Activated B cell treated with CpG ODN at 0.5 μM for 24 hours (primary cell): ENCODE data around the gene ADCK1. TPM values are rescaled to one million over a fixed set of nuclear protein-coding genes. Genes with fewer than 3 reads are reported as not detected.

Source experiments
- ATAC-seq: fragments of 200-7000 bp; cut with Tn5 transposase; one replicate; pipeline ENCODE4 v1.10.0; 2021; ENCODE audit warnings: low read depth, mild to moderate bottlenecking, moderate library complexity
- CTCF ChIA-PET: fragments of 350-600 bp; sonication (Branson Sonifier 250); formaldehyde crosslinking; loops from one replicate; lab custom pipeline; 2021; ENCODE audit warnings: antibody characterized with exemption; lab: Charles Lee
- POLR2A ChIA-PET: fragments of 350-600 bp; sonication (Branson Sonifier 250); formaldehyde crosslinking; loops from one replicate; lab custom pipeline; 2021; ENCODE audit warnings: antibody characterized with exemption; lab: Charles Lee
- DNase-seq: peaks from one replicate; pipeline ENCODE4 v3.0.0; 2022
- H3K27ac Mint-ChIP-seq: one replicate; pipeline ENCODE4 v1.8.0; 2020; ENCODE audit warnings: mixed read lengths
- H3K27me3 Mint-ChIP-seq: one replicate; pipeline ENCODE4 v1.8.0; 2021; ENCODE audit warnings: mixed read lengths
- H3K36me3 Mint-ChIP-seq: one replicate; pipeline ENCODE4 v1.8.0; 2021; ENCODE audit warnings: low read depth, mixed read lengths
- H3K4me1 Mint-ChIP-seq: one replicate; pipeline ENCODE4 v1.8.0; 2021; ENCODE audit warnings: mixed read lengths
- H3K4me3 Mint-ChIP-seq: one replicate; pipeline ENCODE4 v1.8.0; 2020; ENCODE audit warnings: mild to moderate bottlenecking, mixed read lengths
- H3K9me3 Mint-ChIP-seq: one replicate; pipeline ENCODE4 v1.8.0; 2020; ENCODE audit warnings: mixed read lengths
- intact Hi-C: fragments of 100-400 bp; cut with micrococcal nuclease; formaldehyde crosslinking; loops from one replicate; pipeline ENCODE4 v1.15.1; 2024
- total RNA-seq: library from RNA; stranded (reverse); gene quantifications from 2 replicates; pipeline ENCODE4 v1.2.3, GENCODE V29; 2022
- TF ChIP-seq, protein P1 (sequence below): fragments of 200-600 bp; IDR thresholded peaks from one replicate; pipeline ENCODE4 v1.8.0; 2022; ENCODE audit warnings: antibody characterized with exemption, mild to moderate bottlenecking

ADCK1 gene
- total RNA-seq, 1 donor from 2014 or later, result 8.6 TPM

DNA sequence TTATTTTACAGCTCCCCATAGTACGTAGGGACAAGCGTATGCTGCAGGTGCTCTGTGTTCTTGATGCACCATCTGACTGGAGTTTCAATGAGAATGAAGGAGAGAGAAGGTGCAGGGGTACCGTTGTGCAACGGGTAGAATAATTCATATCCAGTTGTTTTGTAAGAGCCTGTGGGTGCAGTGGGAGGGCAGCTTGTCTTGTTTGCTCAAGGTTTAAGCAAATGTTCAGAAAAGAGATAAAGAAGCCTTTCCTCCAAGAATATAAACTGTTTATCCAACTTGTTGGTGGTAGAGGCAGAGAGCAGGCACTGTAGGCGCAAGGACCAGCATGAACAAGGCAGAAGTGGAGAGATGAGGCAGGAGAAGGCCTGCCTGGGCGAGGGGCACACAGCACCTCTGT is 64.2 kb downstream of the ADCK1 start:
- TF ChIP-seq, protein P1, sequence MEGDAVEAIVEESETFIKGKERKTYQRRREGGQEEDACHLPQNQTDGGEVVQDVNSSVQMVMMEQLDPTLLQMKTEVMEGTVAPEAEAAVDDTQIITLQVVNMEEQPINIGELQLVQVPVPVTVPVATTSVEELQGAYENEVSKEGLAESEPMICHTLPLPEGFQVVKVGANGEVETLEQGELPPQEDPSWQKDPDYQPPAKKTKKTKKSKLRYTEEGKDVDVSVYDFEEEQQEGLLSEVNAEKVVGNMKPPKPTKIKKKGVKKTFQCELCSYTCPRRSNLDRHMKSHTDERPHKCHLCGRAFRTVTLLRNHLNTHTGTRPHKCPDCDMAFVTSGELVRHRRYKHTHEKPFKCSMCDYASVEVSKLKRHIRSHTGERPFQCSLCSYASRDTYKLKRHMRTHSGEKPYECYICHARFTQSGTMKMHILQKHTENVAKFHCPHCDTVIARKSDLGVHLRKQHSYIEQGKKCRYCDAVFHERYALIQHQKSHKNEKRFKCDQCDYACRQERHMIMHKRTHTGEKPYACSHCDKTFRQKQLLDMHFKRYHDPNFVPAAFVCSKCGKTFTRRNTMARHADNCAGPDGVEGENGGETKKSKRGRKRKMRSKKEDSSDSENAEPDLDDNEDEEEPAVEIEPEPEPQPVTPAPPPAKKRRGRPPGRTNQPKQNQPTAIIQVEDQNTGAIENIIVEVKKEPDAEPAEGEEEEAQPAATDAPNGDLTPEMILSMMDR, result no peak
- Mint-ChIP-seq H3K4me3 (no peak overlapping the region), H3K27me3 (no peaks in the 10 kb centered on the region), H3K9me3 (peaks cover 6% of the 10 kb centered on the region), H3K36me3 (peaks cover 22% of the 10 kb centered on the region), H3K27ac (no peak overlapping the region), H3K4me1 (no peaks in the 10 kb centered on the region)
- intact Hi-C loops, result loop anchor here (5.0 kb wide), 1 partner anchor 983 kb away; no protein-coding TSS in a partner anchor
- ChIA-PET CTCF (interaction anchor here (1.5 kb wide), 1 partner anchor 735 kb away, joined by 5 read pairs; no protein-coding TSS in a partner anchor), POLR2A (interaction anchor here (0.7 kb wide), 1 partner anchor 41 kb away, joined by 4 read pairs; no protein-coding TSS in a partner anchor)
- DNase-seq (no peak), ATAC-seq (no peak)

DNA sequence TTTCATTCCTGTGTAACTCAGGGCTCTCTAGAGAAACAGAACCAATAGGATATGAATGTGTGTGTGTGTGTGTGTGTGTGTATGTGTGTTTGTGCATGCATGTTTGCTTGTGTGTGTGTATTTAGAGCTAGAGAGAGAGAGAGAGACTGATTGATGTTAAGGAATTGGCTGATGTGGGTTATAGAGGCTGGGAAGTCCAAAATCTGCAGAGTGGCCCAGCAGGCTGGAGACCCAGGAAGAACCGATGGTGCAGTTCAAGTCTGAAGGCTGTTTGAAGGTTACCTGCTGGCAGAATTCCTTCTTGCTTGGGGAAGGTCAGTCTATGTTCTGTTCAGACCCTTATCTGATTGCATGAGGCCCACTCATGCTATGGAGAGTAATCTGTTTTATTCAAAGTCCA is 64.7 kb downstream of the ADCK1 start:
- POLR2A ChIA-PET, result interaction anchor here (0.7 kb wide), 1 partner anchor 40 kb away, joined by 4 read pairs; no protein-coding TSS in a partner anchor
- no peak for ATAC-seq
- no peaks in the 10 kb centered on the region for H3K4me1 Mint-ChIP-seq
- peaks cover 22% of the 10 kb centered on the region for H3K36me3 Mint-ChIP-seq
- no peak overlapping the region for H3K4me3 Mint-ChIP-seq
- H3K27ac Mint-ChIP-seq, result no peak overlapping the region
- intact Hi-C loops, result loop anchor here (5.0 kb wide), 1 partner anchor 983 kb away; no protein-coding TSS in a partner anchor
- no peak for DNase-seq
- H3K27me3 Mint-ChIP-seq, result no peaks in the 10 kb centered on the region
- peaks cover 6% of the 10 kb centered on the region for H3K9me3 Mint-ChIP-seq
- TF ChIP-seq, protein P1, result no peak
- CTCF ChIA-PET, result interaction anchor here (1.5 kb wide), 1 partner anchor 735 kb away, joined by 5 read pairs; no protein-coding TSS in a partner anchor

DNA sequence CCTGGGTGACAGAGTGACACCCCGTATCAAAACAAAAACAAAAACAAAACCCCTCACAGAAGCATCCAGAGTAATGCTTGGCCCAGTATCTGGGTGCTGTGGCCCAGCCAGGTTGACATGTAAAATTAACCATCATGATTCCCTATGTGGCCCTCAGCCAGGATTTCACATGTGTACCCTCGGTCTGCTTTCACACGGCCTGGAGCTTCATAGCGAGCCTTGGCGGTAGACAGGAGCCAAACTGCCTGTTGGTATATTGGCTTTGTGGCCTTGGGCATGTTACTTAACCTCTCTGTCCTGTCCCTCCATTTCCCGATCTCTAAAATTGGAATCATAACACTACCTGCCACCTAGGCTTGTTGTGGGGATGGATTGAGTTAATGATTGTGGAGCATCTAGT is 65.5 kb downstream of the ADCK1 start:
- TF ChIP-seq, protein P1, result no peak
- CTCF ChIA-PET, result no interaction called here
- POLR2A ChIA-PET, result no interaction called here
- no peaks in the 10 kb centered on the region for H3K27me3 Mint-ChIP-seq
- H3K9me3 Mint-ChIP-seq, result peaks cover 6% of the 10 kb centered on the region
- H3K36me3 Mint-ChIP-seq, result peaks cover 15% of the 10 kb centered on the region
- intact Hi-C loops, result no loop called here
- no peaks in the 10 kb centered on the region for H3K4me1 Mint-ChIP-seq
- no peak overlapping the region for H3K27ac Mint-ChIP-seq
- DNase-seq (no peak), ATAC-seq (no peak)
- no peak overlapping the region for H3K4me3 Mint-ChIP-seq

DNA sequence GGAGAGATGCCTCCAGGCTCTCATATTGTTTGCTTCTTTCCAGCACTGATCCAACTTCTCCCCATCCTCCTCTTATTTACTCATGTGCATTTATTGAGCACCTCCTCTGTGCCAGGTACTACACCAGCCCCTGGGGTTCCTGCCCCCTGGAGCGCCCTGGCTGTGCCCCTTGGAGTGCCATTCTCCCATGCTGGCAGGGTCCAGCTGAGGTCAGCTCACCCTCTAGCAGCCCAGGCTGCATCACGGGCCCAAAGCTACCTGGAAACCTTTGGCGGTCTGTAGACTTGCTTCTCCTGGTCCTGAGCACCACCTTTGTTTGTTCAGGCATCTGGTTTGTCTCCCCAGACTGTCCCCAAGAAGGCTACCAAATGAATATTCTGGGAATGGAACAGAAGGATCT is 67.0 kb downstream of the ADCK1 start:
- Mint-ChIP-seq H3K27ac (no peak overlapping the region), H3K9me3 (peaks cover 6% of the 10 kb centered on the region), H3K27me3 (no peaks in the 10 kb centered on the region), H3K4me3 (no peak overlapping the region), H3K36me3 (peaks cover 18% of the 10 kb centered on the region), H3K4me1 (no peaks in the 10 kb centered on the region)
- ChIA-PET POLR2A (no interaction called here), CTCF (no interaction called here)
- intact Hi-C loops, result no loop called here
- TF ChIP-seq, protein P1, result no peak
- no peak for ATAC-seq
- no peak for DNase-seq

DNA sequence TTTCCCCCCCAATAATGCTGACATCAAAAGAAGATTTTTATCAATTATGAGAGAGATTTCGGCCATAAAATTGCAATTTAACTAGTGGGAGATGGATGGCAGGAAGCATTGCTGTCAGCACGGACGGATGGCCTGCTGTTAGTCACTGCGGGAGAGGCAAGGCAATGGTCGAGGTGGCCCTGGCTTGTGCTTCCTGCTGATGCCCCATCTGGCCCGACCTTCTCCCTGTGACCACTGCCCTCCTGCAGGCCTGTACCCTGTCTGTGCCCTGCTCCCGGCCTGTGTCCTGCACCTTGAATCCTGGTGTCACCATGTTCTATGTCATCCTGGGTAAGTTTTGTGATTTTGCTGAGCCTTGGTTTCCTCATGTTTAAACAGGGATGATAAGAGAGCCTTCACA is 67.6 kb downstream of the ADCK1 start:
- ChIA-PET POLR2A (no interaction called here), CTCF (no interaction called here)
- no peak for ATAC-seq
- no peak for DNase-seq
- H3K4me1 Mint-ChIP-seq, result no peaks in the 10 kb centered on the region
- peaks cover 22% of the 10 kb centered on the region for H3K36me3 Mint-ChIP-seq
- no peak overlapping the region for H3K4me3 Mint-ChIP-seq
- peaks cover 6% of the 10 kb centered on the region for H3K9me3 Mint-ChIP-seq
- TF ChIP-seq, protein P1, result no peak
- H3K27me3 Mint-ChIP-seq, result no peaks in the 10 kb centered on the region
- intact Hi-C loops, result no loop called here
- H3K27ac Mint-ChIP-seq, result no peak overlapping the region
